Retinal pigment epithelial cell (primary cell): ENCODE data around the gene SAMD14.

Experiments used
- DNase-seq: peaks from one replicate; pipeline ENCODE4 v3.0.0-alpha.2; 2010; ENCODE audit warnings: low read depth
- H3K4me3 ChIP-seq: 2 replicates; pipeline ENCODE4 v1.5.1; 2011; ENCODE audit warnings: mild to moderate bottlenecking, low read length, control low read depth, moderate library complexity
- TF ChIP-seq, protein P1 (sequence below): conservative IDR thresholded peaks from 2 replicates; pipeline ENCODE4 v1.5.1; 2011; ENCODE audit warnings: low read depth, low read length, control low read depth, inconsistent platforms

SAMD14 gene

DNA sequence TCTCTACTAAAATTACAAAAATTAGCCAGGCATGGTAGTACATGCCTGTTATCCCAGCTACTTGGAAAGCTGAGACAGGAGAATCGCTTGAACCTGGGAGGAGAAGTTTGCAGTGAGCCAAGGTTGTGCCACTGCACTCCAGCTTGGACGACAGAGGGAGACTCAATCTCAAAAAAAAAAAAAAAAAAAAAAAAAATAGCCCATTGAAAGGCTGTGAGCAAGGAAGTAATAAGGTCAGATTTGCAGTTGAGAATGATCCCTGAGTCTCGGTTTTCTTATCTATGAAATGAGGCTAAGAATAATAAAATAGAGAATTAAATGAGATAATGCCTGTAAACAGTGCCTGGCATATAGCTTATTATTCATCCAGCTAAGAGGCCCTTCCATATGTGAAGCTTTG, 36.2 kb downstream of the SAMD14 start:
- TF ChIP-seq, protein P1, sequence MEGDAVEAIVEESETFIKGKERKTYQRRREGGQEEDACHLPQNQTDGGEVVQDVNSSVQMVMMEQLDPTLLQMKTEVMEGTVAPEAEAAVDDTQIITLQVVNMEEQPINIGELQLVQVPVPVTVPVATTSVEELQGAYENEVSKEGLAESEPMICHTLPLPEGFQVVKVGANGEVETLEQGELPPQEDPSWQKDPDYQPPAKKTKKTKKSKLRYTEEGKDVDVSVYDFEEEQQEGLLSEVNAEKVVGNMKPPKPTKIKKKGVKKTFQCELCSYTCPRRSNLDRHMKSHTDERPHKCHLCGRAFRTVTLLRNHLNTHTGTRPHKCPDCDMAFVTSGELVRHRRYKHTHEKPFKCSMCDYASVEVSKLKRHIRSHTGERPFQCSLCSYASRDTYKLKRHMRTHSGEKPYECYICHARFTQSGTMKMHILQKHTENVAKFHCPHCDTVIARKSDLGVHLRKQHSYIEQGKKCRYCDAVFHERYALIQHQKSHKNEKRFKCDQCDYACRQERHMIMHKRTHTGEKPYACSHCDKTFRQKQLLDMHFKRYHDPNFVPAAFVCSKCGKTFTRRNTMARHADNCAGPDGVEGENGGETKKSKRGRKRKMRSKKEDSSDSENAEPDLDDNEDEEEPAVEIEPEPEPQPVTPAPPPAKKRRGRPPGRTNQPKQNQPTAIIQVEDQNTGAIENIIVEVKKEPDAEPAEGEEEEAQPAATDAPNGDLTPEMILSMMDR: no peak
- DNase-seq: no peak
- no peak overlapping the region for H3K4me3 ChIP-seq

DNA sequence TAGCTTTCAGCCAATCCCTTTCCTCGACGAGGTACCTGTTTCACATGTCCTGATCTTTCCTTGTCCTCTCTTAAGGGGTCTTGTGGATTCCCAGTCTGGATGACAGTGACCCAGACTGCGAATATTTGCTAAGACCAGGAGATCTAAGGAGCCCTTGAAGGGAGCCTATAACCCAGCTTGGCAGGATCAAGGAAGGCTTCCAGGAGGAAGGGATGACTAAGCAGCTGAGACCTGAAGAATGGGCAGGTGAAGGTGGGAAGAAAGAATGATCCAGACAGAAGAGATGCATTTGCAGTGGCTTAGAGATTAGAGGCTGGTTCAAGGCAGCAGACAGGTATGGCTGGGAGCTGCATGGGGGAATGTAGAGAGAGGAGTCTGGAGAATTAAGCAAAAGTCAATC, 36.7 kb downstream of the SAMD14 start:
- H3K4me3 ChIP-seq: no peak overlapping the region
- DNase-seq: no peak
- TF ChIP-seq, protein P1: no peak

DNA sequence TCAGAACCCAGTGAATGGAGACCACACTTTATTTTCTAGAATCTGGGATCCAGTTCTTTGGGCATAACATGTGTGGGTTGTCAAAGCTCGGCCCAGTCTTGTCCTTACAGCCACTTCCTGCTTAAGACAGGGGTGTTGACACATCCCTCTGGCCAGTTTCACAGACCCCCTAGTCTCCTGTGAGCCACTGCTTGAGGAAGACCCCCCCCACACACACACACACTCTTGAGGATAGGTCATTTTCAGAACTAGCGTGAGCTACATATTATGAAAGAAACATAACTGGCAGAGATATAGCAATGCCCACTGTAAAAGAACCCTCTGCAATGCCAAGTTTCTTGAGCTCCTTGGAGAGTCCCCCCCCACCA, 38.1 kb downstream of the SAMD14 start:
- TF ChIP-seq, protein P1: no peak
- DNase-seq: no peak
- H3K4me3 ChIP-seq: no peak overlapping the region

DNA sequence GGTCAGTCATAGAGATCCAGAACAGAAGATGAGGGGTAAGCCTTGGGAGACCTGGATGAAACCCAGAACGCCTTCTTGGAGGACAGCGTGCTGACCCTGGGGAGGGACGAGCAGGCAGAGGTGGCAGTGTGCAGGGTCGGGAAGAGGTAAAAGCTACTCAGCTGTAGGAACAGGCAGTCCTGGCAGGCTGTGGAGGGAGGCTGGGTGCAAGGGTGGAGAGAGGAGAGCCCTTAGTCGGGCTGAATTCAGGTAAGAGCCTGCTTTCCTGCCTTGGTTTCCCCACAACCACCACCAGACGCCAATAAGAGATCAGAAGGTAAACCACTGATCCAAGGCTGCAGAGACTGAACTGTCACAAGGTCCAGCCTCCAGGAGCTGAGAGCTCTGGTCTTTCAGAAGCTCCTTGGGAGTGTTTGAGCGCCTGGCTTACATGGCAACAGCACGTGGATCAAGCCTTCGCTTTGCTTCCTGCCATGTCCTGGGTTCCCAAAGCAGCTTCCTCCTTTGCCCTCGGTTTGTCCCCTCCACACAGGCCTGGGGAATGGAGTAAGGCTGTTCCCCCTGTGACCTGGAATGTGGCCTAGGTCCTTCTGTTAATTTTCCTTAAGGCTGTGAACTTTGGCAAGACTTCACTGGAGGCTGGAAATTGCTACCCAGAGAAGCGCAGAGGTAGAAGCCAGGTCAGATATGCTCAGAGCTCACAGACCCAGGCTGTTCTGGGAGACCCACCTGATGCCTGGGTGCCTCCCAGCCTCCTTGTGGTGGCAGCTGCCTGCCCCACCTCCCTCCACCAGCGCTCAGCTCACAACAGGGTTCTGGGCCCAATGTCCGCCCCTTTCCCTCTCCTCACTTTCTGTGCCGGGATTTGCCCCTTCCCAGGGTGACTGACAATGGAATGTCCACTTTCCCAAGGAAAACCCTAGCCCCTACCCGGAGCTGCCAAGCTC, 38.7 kb downstream of the SAMD14 start:
- TF ChIP-seq, protein P1: no peak
- no peak overlapping the region for H3K4me3 ChIP-seq
- no peak for DNase-seq

DNA sequence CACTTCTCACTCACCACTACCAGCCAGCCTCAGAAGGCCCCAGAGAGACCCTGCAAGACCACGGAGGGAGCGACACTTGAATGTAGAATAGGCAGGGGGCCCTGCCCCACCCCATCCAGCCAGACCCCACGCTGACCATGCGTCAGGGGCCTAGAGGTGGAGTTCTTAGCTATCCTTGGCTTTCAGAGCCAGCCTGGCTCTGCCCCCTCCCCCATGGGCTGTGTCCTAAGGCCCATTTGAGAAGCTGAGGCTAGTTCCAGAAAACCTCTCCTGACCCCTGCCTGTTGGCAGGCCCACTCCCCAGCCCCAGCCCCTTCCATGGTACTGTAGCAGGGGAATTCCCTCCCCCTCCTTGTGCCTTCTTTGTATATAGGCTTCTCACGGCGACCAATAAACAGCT, 39.9 kb downstream of the SAMD14 start:
- H3K4me3 ChIP-seq: no peak overlapping the region
- DNase-seq: no peak
- TF ChIP-seq, protein P1: no peak

DNA sequence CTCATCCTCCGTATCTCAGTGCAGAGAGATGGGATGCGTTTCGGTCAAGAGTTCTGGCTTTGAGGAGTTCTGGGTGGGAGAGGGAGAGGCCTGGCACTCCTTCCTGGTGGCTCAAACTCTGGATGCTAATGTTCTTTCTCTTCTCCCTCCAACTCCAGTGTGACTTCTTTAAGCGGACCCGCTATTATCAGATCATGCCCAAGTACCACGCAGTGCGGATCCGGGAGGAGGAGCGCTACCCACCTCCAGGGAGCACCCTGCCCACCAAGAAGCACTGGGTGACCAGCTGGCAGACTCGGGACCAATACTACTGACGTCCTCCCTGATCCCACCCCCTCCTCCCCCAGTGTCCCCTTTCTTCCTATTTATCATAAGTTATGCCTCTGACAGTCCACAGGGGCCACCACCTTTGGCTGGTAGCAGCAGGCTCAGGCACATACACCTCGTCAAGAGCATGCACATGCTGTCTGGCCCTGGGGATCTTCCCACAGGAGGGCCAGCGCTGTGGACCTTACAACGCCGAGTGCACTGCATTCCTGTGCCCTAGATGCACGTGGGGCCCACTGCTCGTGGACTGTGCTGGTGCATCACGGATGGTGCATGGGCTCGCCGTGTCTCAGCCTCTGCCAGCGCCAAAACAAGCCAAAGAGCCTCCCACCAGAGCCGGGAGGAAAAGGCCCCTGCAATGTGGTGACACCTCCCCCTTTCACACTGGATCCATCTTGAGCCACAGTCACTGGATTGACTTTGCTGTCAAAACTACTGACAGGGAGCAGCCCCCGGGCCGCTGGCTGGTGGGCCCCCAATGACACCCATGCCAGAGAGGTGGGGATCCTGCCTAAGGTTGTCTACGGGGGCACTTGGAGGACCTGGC, 40.8 kb downstream of the SAMD14 start:
- no peak overlapping the region for H3K4me3 ChIP-seq
- DNase-seq: no peak
- TF ChIP-seq, protein P1: no peak
